ENCODE measurements around the gene CMYA5. TPM values are rescaled to one million over a fixed set of nuclear protein-coding genes. Genes with fewer than 3 reads are reported as not detected.

The CMYA5 gene
- total and polyA plus RNA-seq, 9 of the 15 experiments (the other 6 are each of a cell fraction or from before 2014, with no cell fraction given) = 0.18 to 1.1 (median 0.32) TPM

- TF ChIP-seq, protein P1, sequence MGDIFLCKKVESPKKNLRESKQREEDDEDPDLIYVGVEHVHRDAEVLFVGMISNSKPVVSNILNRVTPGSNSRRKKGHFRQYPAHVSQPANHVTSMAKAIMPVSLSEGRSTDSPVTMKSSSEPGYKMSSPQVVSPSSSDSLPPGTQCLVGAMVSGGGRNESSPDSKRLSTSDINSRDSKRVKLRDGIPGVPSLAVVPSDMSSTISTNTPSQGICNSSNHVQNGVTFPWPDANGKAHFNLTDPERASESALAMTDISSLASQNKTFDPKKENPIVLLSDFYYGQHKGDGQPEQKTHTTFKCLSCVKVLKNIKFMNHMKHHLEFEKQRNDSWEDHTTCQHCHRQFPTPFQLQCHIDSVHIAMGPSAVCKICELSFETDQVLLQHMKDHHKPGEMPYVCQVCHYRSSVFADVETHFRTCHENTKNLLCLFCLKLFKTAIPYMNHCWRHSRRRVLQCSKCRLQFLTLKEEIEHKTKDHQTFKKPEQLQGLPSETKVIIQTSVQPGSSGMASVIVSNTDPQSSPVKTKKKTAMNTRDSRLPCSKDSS (IDR thresholded peaks at IDR 0.05; ENCODE audit: low read depth, partially characterized antibody) = no peak
- 0 out of 2 replicates have a peak, but pooled peaks have one; percentile 17 for TF ChIP-seq ATF7 (IDR thresholded peaks at IDR 0.05)
- TF ChIP-seq FOXA1 (IDR thresholded peaks at IDR 0.05; ENCODE audit: borderline replicate concordance) = no peak
These were observed 84.7 kb downstream of the CMYA5 start (continued) for GRCh38 chr5:79774171-79774854.

- no peaks in the 10 kb centered on the region for H3K79me2 ChIP-seq (ENCODE audit: control insufficient read depth, insufficient read depth, low read length)
- ATAC-seq (peak; percentile 38), DNase-seq (ENCODE audit: extremely low read depth in 1 of 4, low spot score in 3 of 4) (no peak), FAIRE-seq (no peak)
- no peaks in the 10 kb centered on the region for H3K36me3 ChIP-seq (ENCODE audit: control insufficient read depth, insufficient read depth, low read length)
- ChIA-PET CTCF (ENCODE audit: low intra/inter-chr PET ratio) (no interaction called here), POLR2A (interaction anchor here (0.7 kb wide), 1 partner anchor 998 kb away, joined by 3 read pairs; no protein-coding TSS in a partner anchor)
- H4K20me1 ChIP-seq (replicated peaks; ENCODE audit: control insufficient read depth, insufficient read depth, low read length) = no peaks in the 10 kb centered on the region
- 29% methylated on average over 4 of the region's 4 CpGs for WGBS (ENCODE audit: insufficient coverage, low coverage, missing lambda C conversion rate)
- H3K4me2 ChIP-seq (ENCODE audit: insufficient read depth, low read length) = no peak overlapping the region
- peak overlapping the region; percentile 76; the same call in 1 of the 2 replicates for H2AFZ ChIP-seq (ENCODE audit: low read depth, low read length)
- H3K27me3 ChIP-seq (ENCODE audit: control insufficient read depth in 2 of 2, insufficient read depth in 2 of 2, low read length in 2 of 2) = no peaks in the 10 kb centered on the region
- intact Hi-C loops (cut with micrococcal nuclease) (loop anchor here (5.0 kb wide), 1 partner anchor 78 kb away; no protein-coding TSS in a partner anchor), in situ Hi-C loops (cut with MboI) (no loop called here)
- no peak overlapping the region for H3K9ac ChIP-seq (ENCODE audit: insufficient read depth in 1 of 2, low read depth in 2 of 2, low read length in 2 of 2)
- no TSS peak for BruUV-seq (replicated peaks)
- H3K9me3 ChIP-seq (replicated peaks; ENCODE audit: control insufficient read depth, insufficient read depth, low read depth, low read length) = 0 out of 2 replicates have a peak, but pooled peaks cover 2% of the 10 kb centered on the region
- H3K27ac ChIP-seq (ENCODE audit: extremely low read depth, low read depth, low read length) = no peak overlapping the region
- no peaks in the 10 kb centered on the region for H3K9me1 ChIP-seq (ENCODE audit: control insufficient read depth, insufficient read depth, low read length)
- H3K4me3 ChIP-seq = no peak overlapping the region
- H3K4me1 ChIP-seq (replicated peaks in 1 of 2; ENCODE audit: control insufficient read depth in 2 of 2, insufficient read depth in 2 of 2, low read length in 2 of 2) = peaks cover 0 to 2% of the 10 kb centered on the region in 2 experiments; a peak in 1 of 5 replicates
- TF ChIP-seq SMARCB1 (IDR thresholded peaks at IDR 0.05; ENCODE audit: insufficient read length, low read depth) (no peak), HNRNPL (IDR thresholded peaks at IDR 0.05; ENCODE audit: low read depth, low read length) (no peak), MCM2 (IDR thresholded peaks at IDR 0.05; ENCODE audit: low read depth) (no peak), TRIM28 (IDR thresholded peaks at IDR 0.05) (no peak), KLF16 (IDR thresholded peaks at IDR 0.05) (no peak)
These were observed 85.2 kb downstream of the CMYA5 start for GRCh38 chr5:79774855-79775237.

Data from K562 (cell line).